C4-2B (cell line): Measurements from ENCODE around the gene CENPX.

ENCODE experiments used
- CTCF ChIP-seq: fragments of 450-650 bp; conservative IDR thresholded peaks from 2 replicates; pipeline ENCODE4 v1.5.1; 2017; ENCODE audit warnings: mild to moderate bottlenecking
- ZFX ChIP-seq: fragments of 450-650 bp; IDR thresholded peaks from 2 replicates; pipeline ENCODE4 v1.6.1; 2017

- no peak for TF ChIP-seq CTCF
- no peak for TF ChIP-seq ZFX
Measured at GRCh38 chr17:82043507-82043906, 20.8 kb upstream of the CENPX start.
